NCI-H1092 treated with DMSO at 0.1 percent for 48 hours (cell line): ENCODE data around the gene CPVL.

Experiments
- DNase-seq: peaks from one replicate; lab custom pipeline; 2025; lab: John Stamatoyannopoulos, UW

The CPVL gene

GRCh38 chr7:29091715-29092114 is 54.6 kb downstream of the CPVL start:
- DNase-seq = no peak

- DNase-seq = no peak
These were observed 55.3 kb downstream of the CPVL start for GRCh38 chr7:29090836-29091601.

- peak; percentile 14 for DNase-seq
These were observed 56.1 kb downstream of the CPVL start for GRCh38 chr7:29090151-29090805.

- peak; percentile 37 for DNase-seq
These were observed 58.5 kb downstream of the CPVL start for GRCh38 chr7:29087840-29088170.

- DNase-seq = peak; percentile 93
These were observed 59.8 kb downstream of the CPVL start for GRCh38 chr7:29086545-29086944.

GRCh38 chr7:29084832-29085231 is 61.5 kb downstream of the CPVL start:
- DNase-seq = no peak

GRCh38 chr7:29080803-29081202 is 65.5 kb downstream of the CPVL start:
- DNase-seq = no peak

- DNase-seq = no peak
These were observed 67.8 kb downstream of the CPVL start for GRCh38 chr7:29078311-29079260.

- DNase-seq = no peak
These were observed 68.5 kb downstream of the CPVL start for GRCh38 chr7:29077854-29078253.

- no peak for DNase-seq
These were observed 69.2 kb downstream of the CPVL start for GRCh38 chr7:29077176-29077575.

- no peak for DNase-seq
These were observed 69.7 kb downstream of the CPVL start for GRCh38 chr7:29076631-29077030.

GRCh38 chr7:29075606-29076005 is 70.7 kb downstream of the CPVL start:
- DNase-seq = no peak

- no peak for DNase-seq
These were observed 75.0 kb downstream of the CPVL start for GRCh38 chr7:29071203-29071874.

GRCh38 chr7:29066641-29067040 is 79.7 kb downstream of the CPVL start:
- no peak for DNase-seq

GRCh38 chr7:29065181-29065857 is 81.0 kb downstream of the CPVL start:
- DNase-seq = no peak

GRCh38 chr7:29063872-29064271 is 82.5 kb downstream of the CPVL start:
- DNase-seq = no peak

GRCh38 chr7:29063236-29063635 is 83.1 kb downstream of the CPVL start:
- no peak for DNase-seq

GRCh38 chr7:29053105-29053872 is 93.0 kb downstream of the CPVL start:
- DNase-seq = no peak

- no peak for DNase-seq
These were observed 99.4 kb downstream of the CPVL start for GRCh38 chr7:29046978-29047377.

- DNase-seq = no peak
These were observed 100.9 kb downstream of the CPVL start for GRCh38 chr7:29045258-29046086.
